NCI-H2196 treated with DMSO at 0.1 percent for 48 hours (cell line): ENCODE results near the gene C2CD5.
"Not testable (repeated sequence)": the region's sequence is repeated elsewhere in the genome, so short reads cannot be mapped to it uniquely, and the experiment has no call there.

Experiments used
- DNase-seq: peaks from one replicate; lab custom pipeline; 2025; ENCODE audit not compliant: unreplicated experiment; lab: John Stamatoyannopoulos, UW

Gene C2CD5

DNA sequence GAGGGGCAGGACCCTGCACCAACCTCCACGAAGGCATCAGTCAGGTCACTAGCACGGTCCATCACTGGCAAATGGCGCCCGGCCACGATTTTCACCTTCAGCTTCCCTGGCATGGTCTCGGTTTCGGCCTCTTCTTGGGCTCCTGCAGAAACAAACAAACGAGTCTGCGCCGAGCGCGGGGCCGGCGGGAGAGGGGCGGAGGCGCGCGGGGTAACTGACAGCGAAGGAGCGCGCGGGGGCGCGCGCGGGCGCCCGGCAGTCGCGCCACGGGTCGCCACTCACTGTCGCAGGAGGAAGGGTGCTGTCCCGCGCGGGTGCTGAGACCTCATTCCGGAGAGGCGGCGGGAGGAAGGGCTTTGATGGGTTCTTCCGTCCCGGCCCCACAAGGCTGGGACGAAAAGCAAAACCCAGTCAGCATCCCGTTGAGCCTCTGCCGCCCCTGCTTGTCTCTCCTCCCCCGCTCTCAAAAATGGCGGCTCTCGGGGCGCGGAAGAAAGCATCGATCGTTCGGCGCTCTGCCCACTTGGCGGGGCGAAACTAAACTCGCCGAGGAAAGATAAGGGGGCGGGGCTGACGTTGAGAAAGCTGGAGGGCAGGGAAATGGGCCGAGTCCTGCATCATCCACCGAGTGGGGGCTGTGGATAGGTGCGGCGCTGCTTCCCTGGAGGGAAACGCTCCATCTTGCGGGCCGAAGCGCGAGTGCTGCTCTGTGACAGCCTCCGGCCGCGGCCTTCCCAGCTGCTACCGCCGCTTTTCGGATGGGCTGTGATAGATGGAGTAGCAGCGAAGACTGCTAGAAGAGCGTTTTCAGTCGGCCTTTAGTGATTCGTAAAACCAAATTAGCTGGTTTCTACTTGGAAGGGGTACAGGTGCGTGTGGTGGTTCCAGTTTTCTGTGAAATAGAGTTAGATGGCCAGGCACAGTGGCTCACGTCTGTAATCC, at the start of gene C2CD5:
Gene C2CD5 (minus strand): TSS at position 505 of the 942 bp plus-strand sequence. CDS start 392 bp downstream, at position 113.
- peak; percentile 100 for DNase-seq

DNA sequence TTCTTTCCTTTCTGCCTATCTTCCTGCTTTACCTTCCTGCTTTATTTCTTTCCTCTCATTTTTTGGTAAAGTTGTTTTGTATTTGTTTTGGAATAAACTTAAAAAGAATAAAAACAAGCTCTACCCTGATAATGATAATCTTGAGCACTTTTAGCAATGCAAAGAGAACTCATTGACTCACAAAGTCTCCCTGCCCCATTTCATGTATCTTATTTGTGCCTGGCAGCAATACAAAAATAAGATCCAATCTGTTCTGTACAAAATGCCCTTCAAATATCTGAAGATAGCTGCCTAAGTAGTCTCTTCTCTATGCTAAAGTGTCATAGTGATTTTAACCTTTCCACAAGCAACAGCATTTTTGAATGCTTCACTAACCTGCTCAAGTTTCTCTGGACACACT, 49.5 kb upstream of the C2CD5 start:
- no peak for DNase-seq

DNA sequence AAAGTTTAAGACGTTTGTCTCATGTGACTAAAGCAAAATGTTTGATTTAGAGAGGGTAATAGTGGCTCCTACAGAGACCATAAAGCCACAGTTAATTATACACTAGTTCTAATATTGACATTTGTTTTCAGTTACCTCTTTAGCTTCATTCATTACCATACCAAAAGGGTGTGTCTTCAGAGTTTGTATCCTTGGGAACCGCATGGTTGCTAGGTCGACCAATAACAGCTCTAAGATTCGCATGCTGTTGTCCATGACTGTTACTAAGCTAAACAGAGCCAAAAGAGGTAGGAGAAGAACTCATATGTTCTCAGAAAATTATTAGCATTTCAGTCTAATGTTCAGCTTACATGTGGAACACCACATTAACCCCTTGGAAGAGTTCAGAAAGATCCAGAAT, 44.5 kb upstream of the C2CD5 start:
- DNase-seq: peak; percentile 56

GRCh38 chr12:22578328-22578727, 34.0 kb upstream of the C2CD5 start:
- no peak for DNase-seq

GRCh38 chr12:22577667-22578066, 33.3 kb upstream of the C2CD5 start:
- no peak for DNase-seq

DNA sequence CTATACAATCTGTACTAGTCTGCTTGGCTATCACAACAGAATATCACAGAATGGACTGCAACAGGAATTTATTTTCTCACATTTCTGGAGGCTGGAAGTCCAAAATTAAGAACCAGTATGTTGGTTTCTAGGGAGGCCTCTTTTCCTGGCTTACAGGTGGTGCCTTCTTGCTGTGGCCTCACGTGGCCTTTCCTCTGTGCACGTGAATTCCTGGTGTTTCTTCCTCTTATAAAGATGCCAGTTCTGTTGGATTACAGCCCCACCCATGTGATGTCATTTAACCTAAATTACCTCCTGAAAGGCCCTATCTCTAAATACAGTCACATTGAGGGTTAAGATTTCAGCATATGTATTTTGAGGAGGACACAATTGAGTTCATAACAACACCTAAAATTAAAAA, 32.1 kb upstream of the C2CD5 start:
- no peak for DNase-seq

GRCh38 chr12:22576065-22576464, 31.7 kb upstream of the C2CD5 start:
- DNase-seq: no peak

DNA sequence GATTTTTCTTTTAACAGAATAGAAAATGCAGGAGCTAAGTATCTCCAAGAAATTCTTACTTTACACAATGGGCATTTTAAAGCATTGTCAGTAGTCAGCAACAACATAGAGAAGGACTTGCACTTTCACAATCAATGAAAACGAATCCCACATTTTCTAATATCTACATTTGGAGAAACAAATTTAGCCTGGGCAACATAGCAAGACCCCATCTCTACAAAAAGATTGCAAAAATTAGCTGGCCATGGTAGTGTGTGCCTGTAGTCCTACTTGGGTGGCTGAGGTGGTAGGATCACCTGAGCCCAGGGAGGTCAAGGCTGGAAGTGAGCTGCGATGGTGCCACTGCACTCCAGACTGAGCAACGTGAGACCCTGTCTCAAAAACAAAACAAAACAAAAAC, 30.6 kb upstream of the C2CD5 start:
- DNase-seq: no peak

DNA sequence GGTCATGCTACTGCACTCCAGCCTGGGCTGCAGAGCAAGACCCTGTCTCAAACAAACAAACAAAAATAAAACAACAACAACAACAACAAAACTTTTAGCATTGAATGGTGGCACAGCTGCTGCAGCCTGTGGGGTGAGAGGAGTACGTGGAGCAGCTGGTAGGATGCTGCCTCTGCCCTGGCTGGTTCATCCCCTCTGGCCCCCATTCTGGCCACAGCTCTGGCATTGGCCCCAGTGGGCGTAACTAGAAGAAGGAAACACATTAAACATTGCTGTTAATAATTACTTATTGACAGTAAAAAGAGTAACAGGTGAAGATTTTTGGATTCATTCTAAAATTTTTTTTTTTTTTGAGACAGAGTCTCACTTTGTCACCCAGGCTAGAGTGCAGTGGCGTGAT, 28.8 kb upstream of the C2CD5 start:
- DNase-seq: no peak

DNA sequence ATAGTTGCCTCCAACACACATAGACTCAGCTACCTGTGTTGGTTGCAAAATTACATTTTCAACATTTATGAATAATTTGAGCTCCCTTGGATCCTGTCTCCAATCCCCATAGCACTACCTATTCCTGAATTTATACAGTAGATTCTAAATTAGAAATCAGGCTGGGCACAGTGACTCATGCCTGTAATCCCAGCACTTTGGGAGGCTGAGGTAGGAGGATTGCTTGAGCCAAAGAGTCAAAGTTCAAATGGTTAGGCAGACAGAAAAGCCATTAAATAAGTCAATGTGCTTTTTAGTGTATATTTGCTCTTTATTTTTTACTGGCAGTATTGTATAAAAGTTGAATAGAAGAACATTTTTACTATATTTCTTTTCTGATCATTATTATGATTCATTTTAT, 24.9 kb upstream of the C2CD5 start:
- DNase-seq: no peak

DNA sequence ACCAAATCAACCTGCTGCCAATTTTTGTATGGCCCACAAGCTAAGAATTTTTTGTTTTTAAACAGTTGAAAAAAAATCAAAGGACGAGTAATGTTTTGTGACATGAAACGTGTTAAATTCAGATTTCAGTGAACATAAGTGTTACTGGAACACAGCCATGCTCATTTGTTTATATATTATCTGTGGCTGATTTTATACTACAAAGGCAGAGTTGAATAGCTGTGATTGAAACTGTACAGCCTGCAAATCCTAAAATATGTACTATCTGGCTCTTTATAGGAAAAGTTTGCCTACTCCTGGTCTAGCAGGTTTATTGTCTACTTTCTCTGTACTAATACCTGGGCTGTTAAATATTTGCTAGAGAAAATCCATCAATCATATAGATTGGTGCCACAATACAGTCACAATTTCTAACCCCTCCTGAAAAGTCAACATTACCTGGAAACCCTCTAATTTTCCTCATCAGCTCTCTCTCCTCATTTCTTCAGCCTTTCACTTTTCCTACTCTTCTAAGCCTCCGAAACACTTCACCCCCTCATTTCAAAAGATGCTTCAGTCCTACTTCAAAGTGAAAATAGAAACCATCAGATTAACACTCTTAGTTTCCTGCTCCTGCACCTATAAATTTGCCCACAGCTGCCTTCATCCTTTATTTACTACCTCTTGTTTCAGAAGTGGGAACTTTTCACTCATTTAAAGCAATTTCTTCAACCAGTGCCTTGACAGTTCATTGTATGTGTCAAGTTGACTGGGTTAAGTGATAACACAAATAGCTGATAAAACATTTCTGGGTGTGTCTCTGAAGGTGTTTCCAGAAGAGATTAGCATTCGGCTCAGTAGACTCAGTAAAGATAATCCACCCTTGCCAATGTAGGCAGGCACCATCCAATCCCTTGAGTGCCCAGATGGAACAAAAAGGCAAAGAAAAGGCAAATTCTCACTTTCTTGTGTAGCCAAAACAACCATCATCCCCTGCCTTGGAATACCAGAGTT, 18.0 kb upstream of the C2CD5 start:
- no peak for DNase-seq

DNA sequence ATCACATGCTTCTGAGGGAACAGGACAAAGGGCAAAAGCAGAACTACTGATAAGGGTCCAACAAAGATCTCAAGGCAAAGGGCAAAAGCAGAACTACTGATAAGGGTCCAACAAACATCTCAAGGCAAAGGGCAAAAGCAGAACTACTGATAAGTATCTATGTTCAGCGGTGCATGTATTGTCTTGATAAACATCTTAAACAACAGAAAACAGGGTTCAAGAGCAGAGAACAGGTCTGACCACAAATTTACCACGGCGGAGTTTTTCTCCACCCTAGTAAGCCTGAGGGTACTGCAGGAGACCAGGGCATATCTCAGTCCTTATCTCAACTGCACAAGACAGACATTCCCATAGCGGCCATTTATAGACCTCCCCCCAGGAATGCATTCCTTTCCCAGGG, 10.4 kb upstream of the C2CD5 start:
- DNase-seq: not testable (repeated sequence)

DNA sequence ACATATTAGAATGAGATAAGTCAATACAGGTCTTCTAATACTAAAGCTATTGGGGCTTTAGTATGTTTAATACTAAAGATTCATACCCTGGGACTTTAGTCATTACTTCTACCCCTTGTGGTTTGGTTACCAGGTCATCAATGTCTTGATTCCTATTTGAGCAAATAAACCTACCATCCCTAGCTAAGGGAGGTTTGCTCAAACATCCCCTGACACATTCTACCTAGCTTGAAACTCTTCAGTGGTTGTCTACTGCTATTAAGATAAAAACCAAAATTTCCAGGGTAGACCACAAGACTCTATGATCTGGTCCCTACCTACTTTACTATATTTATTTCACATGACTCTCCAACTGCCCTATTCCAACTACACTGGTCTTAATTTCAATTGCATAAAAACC, 7.3 kb upstream of the C2CD5 start:
- DNase-seq: no peak

DNA sequence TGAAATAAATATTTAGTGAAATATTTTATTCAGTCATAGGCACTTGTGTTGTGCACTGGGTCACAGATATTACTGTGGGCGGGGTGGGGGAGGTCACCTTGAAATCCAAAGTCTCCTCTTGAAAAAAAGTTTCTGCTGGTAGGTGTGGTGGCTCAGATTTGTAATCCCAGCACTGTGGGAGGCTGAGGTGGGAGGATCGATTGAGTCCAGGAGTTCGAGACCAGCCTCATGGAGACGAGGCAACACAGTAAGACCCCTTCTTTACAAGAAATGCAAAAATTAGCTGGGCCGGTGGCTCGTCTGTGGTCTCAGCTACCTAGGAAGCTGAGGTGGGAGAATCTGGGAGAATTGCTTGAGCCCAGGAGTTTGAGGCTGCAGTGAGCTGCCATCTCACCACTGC, 913 bp upstream of the C2CD5 start:
- no peak for DNase-seq

DNA sequence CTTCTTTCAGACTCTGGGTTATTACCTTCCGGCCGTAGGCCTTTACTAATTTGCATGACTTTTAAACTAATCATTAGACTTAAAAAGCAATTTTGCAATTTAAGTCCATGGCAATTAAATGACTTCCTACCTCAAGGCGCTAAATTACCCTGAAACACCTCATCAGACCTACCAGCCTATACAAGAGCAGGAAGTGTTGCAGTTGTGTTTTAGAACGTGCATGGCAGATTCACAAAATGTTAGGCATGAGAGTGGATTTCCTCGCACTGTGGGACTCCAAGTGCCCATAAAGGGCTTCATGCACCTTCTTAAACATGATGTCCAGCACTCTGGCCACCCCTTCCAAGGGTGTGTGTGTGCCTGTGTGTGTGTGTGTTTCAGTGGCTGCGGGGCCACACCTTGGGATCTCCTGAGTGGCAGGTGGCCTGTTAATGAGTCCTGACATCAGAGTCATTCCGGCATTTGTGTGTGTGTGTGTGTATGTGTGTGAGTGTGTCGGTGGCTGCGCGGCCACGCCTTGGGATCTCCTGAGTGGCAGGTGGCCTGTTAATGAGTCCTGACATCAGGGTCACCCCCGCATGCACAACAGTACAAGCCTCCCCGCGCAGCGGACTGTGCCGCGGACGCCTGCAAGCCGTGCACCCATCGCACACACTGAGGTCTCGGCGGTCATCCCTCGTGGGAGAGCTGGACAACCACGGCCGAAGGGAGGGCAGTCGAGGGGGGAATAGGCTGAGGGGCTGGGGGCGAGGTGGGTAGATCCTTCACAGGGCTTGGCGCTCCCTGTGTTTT, 900 bp downstream of the C2CD5 start:
- peak; percentile 55 for DNase-seq

- DNase-seq: no peak
These were observed 2.7 kb downstream of the C2CD5 start for GRCh38 chr12:22541496-22542155.

- no peak for DNase-seq
These were observed 5.3 kb downstream of the C2CD5 start for GRCh38 chr12:22539055-22539454.

DNA sequence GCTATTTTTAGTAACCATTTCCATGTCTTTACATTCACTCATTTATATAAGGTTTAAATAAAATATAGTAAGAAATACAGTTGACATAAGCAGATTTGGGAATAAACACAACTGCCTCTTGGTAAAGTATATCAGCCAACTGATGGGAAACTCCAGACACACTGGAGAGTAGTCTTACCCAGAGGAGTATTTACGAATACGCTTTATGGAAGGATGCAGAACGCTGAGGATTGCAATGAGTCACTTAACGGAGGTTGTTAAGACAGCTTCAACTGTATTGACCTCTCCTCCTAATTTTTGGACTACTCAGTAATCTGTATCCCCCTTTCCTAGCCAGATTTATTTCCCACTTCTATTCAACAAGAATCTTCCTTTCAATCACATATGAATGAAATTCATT, 6.0 kb downstream of the C2CD5 start:
- DNase-seq: no peak

- no peak for DNase-seq
These were observed 7.3 kb downstream of the C2CD5 start for GRCh38 chr12:22536971-22537544.

DNA sequence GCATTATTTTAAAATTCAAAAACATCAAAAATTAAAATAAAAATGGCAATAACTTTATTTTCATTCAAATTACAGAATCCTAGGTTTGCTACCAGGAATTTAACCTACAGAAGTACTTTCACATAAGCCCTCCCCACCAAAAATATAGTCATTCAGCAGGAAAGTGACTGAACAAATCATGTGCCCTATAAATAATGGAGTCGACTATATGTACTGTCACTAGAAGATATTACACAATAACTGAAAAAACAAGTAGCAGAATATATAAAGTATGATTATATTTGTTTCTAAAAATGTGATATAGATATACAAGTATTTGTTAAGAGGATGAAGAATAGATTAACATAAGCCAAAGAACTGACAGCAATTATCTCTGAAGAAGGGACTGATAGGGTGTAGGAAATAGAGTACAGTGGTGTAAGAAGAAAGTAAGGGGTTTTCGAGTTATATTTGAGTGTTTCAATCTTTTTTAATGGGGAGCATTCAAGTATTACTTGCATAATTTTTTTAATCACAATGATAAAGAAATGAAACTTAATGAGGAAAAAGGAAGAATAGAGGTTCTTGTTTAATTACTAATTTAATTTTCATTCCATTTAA, 7.9 kb downstream of the C2CD5 start:
- DNase-seq: no peak
